Colon (tissue), 2 donors: ENCODE results near the gene ZNF483.
"Not testable (repeated sequence)": the region's sequence is repeated elsewhere in the genome, so short reads cannot be mapped to it uniquely, and the experiment has no call there.

ENCODE experiments used
- FAIRE-seq: peaks from 2 replicates; lab custom pipeline; 2012; peaks lifted over from hg19 to GRCh38; lab: Jason Lieb, UNC
- donor health status: control.
- donor health status: control.

Gene ZNF483

DNA sequence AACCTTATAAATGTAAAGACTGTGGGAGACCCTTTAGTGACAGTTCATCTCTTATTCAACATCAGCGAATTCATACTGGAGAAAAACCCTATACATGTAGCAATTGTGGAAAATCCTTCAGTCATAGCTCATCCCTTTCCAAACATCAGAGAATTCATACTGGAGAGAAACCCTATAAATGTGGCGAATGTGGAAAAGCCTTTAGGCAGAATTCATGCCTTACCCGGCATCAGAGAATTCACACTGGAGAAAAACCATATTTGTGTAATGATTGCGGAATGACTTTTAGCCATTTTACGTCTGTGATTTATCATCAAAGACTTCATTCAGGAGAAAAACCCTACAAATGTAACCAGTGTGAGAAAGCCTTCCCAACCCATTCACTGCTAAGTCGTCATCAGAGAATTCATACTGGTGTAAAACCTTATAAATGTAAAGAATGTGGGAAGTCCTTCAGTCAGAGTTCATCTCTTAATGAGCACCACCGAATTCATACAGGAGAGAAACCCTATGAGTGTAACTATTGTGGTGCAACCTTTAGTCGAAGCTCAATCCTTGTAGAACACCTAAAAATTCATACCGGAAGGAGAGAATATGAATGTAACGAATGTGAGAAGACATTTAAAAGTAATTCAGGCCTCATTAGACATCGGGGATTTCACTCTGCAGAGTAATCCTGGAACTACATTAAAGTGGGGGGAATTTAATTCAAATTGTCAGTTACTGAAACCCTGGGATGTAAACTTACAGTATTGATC, 17.7 kb downstream of the ZNF483 start:
- no peak for FAIRE-seq

DNA sequence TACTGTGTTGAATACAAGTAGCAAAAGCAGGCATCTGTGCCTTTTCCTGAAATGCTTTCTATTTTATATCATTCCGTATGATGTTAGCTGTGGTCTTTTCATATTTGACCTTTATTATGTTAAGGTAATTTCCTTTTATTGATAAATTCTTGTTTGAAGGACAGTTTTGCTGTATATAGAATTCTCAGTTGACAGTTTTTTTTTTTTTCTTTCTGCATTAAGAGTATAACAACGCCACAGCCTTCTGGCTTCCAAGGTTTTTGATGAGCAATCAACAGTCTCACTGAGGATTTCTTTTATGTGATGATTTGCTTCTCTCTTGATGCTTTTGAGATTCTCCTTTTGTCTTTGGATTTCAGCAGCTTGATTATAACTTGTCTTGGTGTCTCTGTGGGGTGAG, 23.6 kb downstream of the ZNF483 start:
- no peak for FAIRE-seq

DNA sequence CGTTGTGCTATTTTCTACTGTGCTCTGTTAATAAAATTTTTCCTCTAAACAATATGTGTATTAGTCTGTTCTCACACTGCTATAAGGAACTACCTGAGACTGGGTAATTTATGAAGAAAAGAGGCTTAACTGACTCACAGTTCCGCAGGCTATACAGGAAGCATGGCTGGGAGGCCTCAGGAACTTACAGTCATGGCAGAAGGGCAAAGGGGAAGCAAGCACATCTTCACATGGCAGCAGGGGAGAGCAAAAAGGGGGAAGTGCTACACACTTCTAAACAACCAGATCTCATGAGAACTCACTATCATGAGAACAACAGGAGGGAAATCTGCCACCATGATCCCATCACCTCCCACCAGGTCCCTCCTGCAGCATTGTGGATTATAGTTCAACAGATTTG, 30.4 kb downstream of the ZNF483 start:
- FAIRE-seq = not testable (repeated sequence)

DNA sequence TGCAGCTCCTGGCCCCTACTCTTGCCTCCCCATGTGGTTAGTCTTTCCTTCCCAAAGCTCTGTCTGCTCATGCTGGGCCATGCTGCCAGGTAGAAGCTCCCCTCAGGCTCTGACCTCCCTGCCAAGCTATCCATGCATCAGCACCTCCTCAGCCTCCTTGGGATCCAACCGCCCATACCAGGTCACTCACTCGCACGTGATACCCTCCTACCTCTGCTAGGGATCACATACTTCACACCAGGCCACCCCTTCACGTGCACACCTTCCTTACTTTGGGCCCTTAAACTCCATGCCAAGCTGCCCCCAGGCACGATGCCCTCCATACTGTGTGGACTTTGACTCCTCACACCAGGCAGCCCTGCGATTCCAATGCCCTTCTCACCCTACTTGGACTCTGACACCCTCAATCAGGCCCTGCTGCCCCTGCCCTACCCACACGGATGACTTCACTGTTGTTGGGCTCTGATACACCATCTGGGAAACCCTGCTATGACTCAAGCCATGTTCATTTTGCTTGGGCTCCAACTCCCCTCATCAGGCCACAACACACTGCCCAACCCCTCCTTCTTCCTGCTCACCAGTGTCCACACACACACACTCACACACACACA, 34.1 kb downstream of the ZNF483 start:
- no peak for FAIRE-seq

DNA sequence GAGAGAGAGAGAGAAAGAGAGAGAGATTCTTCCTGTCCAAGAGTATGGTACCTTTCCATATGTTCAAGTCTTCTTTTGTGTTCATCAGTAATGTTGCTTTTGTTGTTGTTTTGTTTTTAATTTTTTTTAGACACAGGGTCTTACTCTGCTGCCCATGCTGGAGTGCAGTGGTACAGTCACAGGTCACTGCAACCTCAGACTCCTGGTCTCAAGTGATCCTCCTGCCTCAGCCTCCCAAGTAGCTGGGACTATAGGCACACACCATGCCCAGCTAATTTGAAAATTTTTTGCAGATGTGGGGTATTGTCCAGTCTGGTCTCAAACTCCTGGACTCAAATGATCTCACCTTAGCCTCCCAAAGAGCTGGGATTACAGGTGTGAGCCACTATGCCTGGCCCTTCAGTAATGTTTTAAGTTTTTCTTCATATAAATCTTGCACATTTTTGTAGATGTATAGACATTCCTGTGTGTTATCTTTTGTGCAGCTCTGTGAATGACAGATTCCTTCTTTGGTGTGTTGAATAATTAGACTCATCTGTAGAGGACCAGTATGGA, 36.3 kb downstream of the ZNF483 start:
- no peak for FAIRE-seq

DNA sequence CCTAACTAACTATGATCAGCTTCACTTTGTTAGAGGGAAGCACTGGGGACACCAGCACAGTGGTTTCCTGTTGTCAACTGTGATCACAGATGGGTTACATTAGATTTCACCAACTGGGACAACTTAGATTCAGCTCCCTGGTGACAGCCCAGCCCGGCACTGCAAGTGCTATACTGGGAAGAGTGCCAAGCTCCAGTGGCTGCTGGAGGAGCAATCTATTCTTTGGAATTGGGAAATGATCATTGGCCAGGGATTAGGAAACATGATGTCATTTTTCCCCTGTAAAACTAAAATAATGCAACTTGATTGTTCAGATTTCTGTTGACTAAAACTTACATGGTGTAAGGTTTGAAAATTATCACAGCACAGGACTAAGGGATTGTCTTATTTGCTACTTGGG, 41.3 kb downstream of the ZNF483 start:
- no peak for FAIRE-seq

DNA sequence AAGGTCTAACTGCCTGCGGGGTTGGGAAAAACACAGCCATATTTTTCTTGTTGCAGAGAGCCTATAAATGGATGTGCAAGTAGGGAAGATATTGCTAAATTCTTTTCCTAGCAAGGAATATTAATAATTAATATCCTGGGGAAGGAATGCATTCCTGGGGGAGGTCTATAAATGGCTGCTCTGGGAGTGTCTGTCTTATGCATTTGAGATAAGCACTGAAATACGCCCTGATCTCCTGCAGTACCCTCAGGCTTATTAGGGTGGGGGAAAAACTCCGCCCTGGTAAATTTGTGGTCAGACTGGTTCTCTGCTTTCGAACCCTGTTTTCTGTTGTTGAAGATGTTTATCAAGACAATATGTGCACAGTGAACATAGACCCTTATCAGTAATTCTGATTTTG, 43.1 kb downstream of the ZNF483 start:
- not testable (repeated sequence) for FAIRE-seq

DNA sequence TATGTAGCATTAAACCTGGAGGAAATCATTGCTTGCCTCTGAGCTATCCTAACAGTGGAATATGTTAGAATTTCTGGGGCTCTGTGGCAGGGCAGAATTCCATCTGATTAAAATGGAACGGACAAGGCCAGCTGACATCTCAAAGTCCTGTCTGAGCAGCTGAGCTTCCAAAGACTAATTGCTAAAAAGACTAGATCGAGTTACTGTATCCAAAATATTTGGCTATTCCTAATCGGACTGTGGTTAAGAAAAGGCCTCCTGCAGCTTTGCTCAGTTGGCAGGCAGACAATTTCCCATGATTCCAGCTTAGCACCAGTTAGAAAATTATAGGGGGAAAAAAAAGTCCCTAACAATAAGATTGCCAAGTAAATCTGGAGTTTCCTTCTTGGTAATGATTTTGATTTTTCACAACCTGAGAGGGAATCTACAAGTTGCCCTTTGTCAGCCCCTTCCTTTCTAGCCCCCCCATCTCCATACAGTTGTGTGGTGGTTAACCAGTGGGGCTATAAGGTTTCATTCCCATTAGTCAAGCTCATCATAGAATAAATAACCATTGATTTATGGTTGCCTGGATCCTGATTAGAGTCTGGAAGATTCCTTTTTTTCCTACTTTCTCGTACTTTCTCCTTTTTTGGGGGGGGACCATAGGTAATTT, 48.1 kb downstream of the ZNF483 start:
- no peak for FAIRE-seq

DNA sequence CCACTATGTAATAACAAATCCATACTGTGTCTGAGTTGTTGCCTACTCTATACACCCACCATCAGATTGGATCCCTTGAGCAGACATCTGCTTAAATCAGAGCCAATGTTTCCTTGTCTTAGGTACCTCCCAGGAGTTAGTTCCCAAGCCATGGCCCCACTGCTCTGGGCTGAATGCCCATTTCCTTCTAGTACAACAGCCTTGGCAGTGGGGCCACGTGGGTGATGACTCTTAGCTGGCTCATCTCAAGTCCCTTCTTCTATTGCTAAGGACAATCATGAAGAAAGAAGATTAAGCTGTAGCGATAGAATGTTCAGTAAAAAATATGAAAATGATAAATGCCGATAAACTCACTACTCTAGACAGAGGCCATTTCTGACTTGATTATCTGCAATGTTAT, 57.9 kb downstream of the ZNF483 start:
- no peak for FAIRE-seq

DNA sequence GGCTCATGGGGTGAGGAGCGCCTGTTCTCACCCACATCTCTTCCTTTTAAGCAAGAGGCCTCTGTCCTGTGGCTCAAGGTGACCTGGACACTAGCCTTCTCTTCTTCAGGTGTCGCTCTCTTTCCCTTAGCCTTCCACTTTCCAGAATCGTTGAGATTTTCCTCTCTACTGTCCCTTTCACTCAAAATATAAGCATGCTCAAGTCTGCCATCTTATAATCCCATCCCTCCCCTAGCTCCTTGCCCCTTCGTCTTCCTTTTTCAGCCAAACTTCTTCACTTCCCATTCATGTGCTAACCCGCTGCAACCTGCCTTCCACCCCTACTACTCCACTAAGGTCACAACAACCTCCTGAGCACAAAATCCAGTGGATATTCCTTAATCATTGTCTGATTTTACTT, 61.4 kb downstream of the ZNF483 start:
- FAIRE-seq = no peak

DNA sequence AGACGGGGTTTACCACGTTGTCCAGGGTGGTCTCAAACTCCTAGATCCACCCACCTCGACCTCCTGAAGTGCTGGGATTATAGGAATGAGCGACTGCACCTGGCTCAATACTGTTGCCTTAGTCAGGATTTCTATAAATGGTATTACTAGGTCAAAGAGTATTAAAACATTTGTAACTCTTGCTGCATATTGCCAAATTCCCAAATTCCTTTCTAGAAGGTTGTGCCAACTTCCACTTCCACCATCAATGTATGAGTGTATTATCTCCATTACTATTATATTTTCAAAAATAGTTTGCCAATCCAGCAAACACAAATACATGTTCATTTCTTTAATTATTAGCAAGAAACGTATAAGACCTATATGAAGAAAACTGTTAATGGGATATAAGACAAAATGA, 63.9 kb downstream of the ZNF483 start:
- FAIRE-seq = no peak

DNA sequence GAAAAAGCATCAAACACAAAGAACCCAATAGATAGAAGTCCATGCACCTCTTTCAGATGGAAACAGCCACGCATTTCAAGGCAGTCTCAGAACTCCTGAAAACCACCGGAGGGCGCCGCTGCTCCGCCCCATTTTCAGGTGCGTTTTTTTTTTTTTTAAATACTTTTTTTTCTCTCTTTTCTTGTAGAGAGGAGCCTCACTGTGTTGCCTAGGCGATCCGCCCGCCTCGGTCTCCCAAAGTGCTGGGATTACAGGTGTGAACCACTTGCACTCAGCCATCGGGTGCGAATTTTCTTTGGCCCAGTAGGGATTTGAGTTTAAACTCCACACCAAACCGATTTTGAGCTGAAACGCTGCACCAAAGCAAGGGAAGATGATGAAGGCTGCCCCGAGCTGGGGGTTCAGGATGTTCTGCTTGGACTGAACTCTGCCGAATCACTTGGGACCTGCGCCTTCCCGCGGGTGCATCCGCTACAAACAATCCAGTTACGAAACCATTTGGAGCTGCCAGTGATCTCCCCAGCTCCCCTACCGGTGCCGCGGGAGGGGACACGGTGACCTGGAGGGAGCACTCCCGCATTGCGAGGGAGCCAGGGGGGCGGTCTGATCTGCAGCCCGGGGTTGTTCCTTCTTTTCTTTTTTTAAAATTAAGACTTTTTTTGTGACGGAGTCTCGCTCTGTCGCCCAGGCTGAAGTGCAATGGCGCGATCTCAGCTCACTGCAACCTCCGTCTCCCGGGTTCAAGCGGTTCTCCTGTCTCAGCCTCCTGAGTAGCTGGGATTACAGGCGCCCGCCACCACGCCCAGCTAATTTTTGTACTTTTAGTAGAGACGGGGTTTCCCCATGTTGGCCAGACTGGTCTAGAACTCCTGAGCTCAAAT, 73.1 kb downstream of the ZNF483 start:
- no peak for FAIRE-seq

DNA sequence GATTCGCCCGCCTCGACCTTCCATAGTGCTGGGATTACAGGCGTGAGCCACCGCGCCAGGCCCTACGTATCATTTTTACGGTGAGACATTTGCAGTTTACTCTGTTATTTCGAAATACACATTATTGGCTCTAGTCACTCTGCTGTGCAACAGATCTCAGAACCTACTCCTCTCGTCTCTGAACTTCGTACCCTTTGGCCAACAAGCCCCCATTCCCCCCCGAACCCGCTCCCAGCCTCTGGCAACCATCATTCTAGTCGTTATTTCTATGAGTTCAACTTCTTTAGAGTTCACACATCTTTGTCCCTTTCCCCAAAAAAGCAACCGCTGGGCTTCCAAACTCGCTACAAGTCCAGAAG, 73.7 kb downstream of the ZNF483 start:
- no peak for FAIRE-seq

DNA sequence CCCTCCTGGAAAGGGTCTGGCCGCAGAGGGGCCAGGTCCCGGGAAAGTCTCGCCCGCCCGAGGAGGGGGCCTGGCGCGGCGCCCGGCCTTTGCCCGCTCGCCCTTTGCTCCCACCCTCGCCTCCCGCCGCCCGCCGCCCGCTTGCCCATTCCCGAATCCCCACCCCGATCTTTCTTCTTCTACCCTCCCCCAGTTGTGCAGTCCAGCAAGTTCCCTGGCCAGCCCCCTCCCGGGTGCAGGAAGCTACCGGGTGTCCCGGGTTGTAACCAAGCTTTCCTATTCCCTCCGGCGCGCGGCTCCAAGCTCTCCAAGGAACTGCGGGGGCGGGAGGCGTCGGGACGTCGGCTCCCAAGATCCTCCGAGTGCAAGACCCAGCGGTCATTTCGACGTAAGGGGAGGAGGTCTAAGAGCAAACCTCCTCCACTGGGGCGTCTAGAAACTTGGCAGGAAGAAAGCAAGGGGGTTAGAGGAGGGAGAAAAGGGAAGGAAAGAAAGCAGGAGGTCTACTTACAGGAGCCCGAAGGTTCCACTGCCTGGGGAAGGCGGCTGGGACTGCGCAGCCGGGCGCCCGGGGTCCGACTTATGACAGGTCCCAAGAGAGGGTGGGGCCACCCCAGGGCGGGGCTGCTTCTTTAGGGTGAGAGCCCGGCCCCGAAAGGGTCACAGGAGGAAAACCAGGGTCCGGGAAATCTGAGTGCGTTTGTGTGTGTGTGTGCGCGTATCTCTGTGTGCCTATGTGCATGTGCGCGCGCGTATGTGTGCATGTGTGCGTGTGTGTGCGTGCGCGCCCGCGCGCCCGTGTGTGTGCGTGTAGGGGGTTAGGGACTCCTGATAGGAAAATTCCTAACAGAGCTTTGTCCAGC, 74.3 kb downstream of the ZNF483 start, which contains the start of gene PTGR1:
TSS of gene PTGR1 (minus strand) at position 556 of the 863 bp plus-strand sequence. CDS start 2,225 bp downstream, outside the sequence.
- no peak for FAIRE-seq

DNA sequence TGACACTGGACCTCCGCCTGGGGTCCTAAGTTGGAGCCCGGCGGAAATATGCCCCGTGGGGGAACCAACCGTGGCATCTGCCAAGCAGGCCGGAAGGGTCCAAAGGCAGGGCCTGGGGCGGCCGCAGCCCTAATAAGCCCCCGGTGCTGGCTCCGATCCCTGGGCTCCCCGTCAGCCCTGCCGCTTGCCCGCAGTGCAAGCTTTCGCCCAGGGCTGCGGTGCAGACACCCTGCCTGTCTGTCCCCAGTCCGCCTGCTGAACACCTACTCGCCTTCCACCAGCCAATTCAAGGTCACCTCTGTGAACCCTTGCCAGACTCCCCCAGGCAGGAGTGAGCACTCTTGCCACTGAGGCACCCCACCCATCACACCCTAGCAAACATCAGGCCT, 75.0 kb downstream of the ZNF483 start:
- no peak for FAIRE-seq

DNA sequence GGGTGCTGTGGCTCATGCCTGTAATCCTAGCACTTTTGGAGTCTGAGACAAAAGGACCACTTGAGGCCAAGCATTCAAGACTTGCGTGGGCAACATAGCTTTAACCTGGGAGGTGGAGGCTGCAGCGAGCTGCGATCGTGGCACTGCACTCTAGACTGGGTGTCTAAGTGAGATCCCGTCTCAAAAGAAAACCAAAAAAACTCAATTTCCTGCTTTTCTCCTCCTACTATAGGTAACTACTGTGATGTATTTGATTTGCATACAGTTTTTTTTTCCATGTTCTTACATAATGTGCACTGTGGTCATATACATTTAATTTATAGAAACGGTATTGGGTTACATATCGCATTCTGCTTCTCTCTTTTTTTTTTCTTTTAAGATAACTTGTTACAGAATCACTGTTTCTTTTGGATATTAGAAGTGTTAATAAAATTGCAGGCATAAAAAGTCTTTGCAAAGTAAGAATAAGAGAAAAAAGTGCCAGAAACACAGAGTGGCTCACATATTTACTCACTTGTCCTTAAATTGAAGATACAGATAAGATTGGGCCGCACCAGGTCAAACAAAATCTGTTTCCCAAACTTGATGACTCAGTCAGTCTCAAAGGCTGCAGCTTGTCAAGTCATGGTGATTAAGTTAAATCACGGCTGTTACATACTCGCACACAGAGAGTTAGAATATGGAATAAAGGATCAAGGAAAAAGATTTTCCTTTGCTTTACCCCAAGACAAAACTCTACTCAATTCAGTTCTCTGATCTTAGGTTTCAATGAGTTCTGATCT, 76.4 kb downstream of the ZNF483 start:
- FAIRE-seq = no peak

DNA sequence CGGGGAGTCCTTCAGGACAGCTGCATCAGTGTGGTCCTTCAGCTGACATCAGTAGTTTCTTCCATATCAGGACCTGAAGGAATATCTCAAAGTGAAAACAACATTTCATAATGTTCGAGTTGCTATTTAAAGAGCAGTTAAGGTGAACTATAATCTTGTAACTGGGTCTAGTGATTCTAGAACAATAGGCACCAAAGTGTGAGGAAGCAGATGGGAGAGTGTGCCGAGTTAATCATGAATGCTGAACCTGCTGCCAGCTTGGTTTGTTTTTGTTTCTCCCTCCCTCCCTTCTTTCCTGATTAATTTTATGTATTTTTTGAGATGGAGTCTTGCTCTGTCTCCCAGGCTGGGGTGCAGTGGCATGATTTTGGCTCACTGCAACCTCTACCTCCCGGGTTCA, 78.1 kb downstream of the ZNF483 start:
- FAIRE-seq = no peak

DNA sequence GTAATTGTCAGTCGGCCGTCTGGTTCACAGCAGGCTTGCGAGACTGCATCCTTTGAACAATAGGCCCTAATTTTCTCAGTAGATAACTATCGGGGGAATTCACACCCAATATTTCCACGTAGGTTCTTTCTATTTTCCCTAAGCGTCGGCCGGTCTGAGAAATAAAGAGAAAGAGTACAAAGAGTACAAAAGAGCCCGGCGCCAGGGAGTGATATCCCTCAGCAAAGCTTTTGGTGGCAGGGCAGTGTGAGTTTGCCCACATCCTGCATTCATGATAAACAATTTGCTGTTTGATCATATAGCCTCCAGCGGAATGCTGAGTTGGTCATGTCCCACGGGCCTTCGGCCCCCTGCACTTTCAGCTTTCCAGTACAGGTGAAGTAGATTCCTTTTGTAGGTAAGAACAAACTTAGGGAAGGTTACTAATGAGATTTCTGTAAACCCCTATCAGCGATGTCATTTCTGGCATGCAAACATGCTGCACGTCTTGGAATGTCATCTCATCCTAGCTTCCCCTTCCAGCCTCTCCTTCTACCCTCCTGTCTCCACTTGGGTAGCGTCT, 79.2 kb downstream of the ZNF483 start:
- FAIRE-seq = no peak

DNA sequence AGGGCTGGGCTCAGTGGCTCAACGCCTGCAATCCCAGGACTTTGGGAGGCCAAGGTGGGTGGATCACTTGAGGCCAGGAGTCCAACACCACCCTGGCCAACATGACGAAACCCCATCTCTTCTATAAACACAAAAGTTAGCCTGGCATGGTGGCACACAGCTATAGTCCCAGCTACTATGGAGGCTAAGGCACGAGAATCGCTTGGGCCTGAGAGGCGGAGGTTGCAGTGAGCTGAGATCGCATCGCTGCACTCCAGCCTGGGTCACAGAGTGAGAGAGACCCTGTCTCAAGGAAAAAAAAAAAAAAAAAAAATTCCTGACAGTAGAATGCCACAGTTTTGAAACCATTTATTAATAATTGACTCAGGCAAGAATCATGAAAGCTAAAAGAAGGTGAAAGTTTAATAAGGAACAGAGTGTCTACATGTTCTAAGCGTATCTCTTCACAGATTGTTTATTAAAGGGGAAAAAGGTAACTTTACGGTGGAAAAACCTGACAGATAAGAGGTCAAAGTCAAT, 80.1 kb downstream of the ZNF483 start:
- no peak for FAIRE-seq

DNA sequence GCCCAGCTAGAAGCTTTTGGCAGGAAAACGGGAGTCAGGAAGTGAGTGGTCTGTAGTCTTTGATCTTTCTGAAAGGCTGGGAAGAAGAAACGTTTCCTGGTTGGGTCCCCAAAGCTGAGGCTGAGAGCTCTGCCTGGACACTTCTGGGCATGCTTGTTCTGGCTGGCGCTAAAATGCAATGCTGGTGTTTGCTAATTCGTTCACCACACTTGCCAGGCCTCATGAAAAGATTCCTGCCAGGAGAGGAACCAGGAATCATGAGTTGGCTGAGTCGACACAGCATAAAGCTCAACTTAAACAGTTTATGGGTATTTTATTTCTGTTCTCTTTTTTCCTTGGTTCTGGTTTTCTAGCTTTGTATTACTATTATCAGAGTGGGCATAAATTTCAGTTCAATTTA, 85.2 kb downstream of the ZNF483 start:
- FAIRE-seq = no peak
